HepG2 (cell line): ENCODE measurements around the gene XXYLT1. TPM values are rescaled to one million over a fixed set of nuclear protein-coding genes. Genes with fewer than 3 reads are reported as not detected.

Experiments
- ATAC-seq: fragments of 200-7000 bp; cut with Tn5 transposase; 3 replicates; pipeline ENCODE4 v1.9.1; 2020; ENCODE audit warnings: mild to moderate bottlenecking, moderate library complexity
- BruUV-seq: library from RNA; stranded (reverse); fragments of 400-500 nt; replicated peaks from 2 replicates; lab custom pipeline; 2021; lab: Mats Ljungman, UMichigan
- CTCF ChIA-PET: fragments of 300-600 bp; formaldehyde crosslinking; extraction: SDS; loops from one replicate; lab custom pipeline; 2021; ENCODE audit warnings: low total read pairs, inconsistent platforms, low intra/inter-chr PET ratio; lab: Yijun Ruan, JAX
- POLR2A ChIA-PET: fragments of 350-600 bp; sonication (Branson Sonifier 250); formaldehyde crosslinking; loops from one replicate; lab custom pipeline; 2020; ENCODE audit warnings: antibody characterized with exemption, inconsistent platforms; lab: Yijun Ruan, JAX
- DNase-seq: peaks from one replicate; pipeline ENCODE4 v3.0.0-alpha.2; 2015; ENCODE audit warnings: low spot score
- FAIRE-seq: peaks from 3 replicates; lab custom pipeline; 2011; peaks lifted over from hg19 to GRCh38; lab: Jason Lieb, UNC
- H2AFZ ChIP-seq: one replicate; pipeline ENCODE4 v1.6.1; 2011; ENCODE audit warnings: low read length, inconsistent platforms
- H3K27ac ChIP-seq: fragments of 300-600 bp; 3 replicates; pipeline ENCODE4 v1.8.0; 2011; ENCODE audit warnings: mixed run types, mild to moderate bottlenecking, mixed read lengths, low read length, inconsistent platforms; ENCODE audit not compliant: insufficient read depth; ENCODE audit errors: extremely low read length
- H3K27me3 ChIP-seq, 2 experiments: fragments of 200-600 bp in 1 of 2; 2 replicates in 1 of 2; 3 replicates in 1 of 2; pipeline versions ENCODE4 v1.6.0 to v1.8.0; 2011; ENCODE audit warnings: low read length in 2 of 2, mild to moderate bottlenecking in 2 of 2, moderate library complexity in 2 of 2, inconsistent platforms in 1 of 2; ENCODE audit not compliant: insufficient read depth in 2 of 2, control insufficient read depth in 1 of 2
- H3K36me3 ChIP-seq, 2 experiments: fragments of 200-600 bp in 1 of 2; replicated peaks in 1 of 2; 2 replicates in 1 of 2; 3 replicates in 1 of 2; pipeline versions ENCODE4 v1.5.1 to v1.8.0; 2011; ENCODE audit warnings: low read length in 2 of 2, inconsistent platforms in 1 of 2; ENCODE audit not compliant: insufficient read depth in 2 of 2, control insufficient read depth in 1 of 2
- H3K4me1 ChIP-seq: 2 replicates; pipeline ENCODE4 v1.5.1; 2012; ENCODE audit warnings: low read length, inconsistent platforms; ENCODE audit not compliant: insufficient read depth
- H3K4me2 ChIP-seq: 2 replicates; pipeline ENCODE4 v1.6.0; 2011; ENCODE audit warnings: low read depth, low read length, inconsistent platforms
- H3K4me3 ChIP-seq, 3 experiments: fragments of 200-600 bp in 1 of 3; sonication (generic), shearing (Covaris generic) in 1 of 3; replicated peaks in 1 of 3; 2 replicates each; pipeline ENCODE4 v1.5.1; 2011 to 2016; ENCODE audit warnings: low read length in 3 of 3, inconsistent platforms in 2 of 3, low read depth in 2 of 3, mild to moderate bottlenecking in 2 of 3, control low read depth in 1 of 3, mixed read lengths in 1 of 3; ENCODE audit not compliant: insufficient read depth in 1 of 3
- H3K79me2 ChIP-seq: one replicate; pipeline ENCODE4 v1.6.1; 2011; ENCODE audit warnings: low read length, inconsistent platforms; ENCODE audit not compliant: insufficient read depth
- H3K9ac ChIP-seq: 2 replicates; pipeline ENCODE4 v1.6.0; 2011; ENCODE audit warnings: mild to moderate bottlenecking, low read depth, low read length, inconsistent platforms; ENCODE audit not compliant: insufficient read depth
- H3K9me3 ChIP-seq: 2 replicates; pipeline ENCODE4 v1.5.1; 2012; ENCODE audit warnings: mild to moderate bottlenecking, low read length
- H4K20me1 ChIP-seq: 2 replicates; pipeline ENCODE4 v1.6.0; 2011; ENCODE audit warnings: inconsistent platforms, mild to moderate bottlenecking, low read length, moderate library complexity; ENCODE audit not compliant: insufficient read depth
- AKNA ChIP-seq: sonication (generic); formaldehyde crosslinking; IDR thresholded peaks from 2 replicates; pipeline ENCODE4 v1.4.0; 2020; ENCODE audit warnings: missing genetic modification reagents, borderline replicate concordance
- BCL6 ChIP-seq: IDR thresholded peaks from 2 replicates; pipeline ENCODE4 v1.6.1; 2016; ENCODE audit warnings: missing genetic modification reagents, missing compliant biosample characterization
- FOXP4 ChIP-seq: sonication (generic); formaldehyde crosslinking; IDR thresholded peaks from 2 replicates; pipeline ENCODE4 v1.4.0; 2020; ENCODE audit warnings: missing genetic modification reagents
- HDAC2 ChIP-seq: sonication (generic); formaldehyde crosslinking; IDR thresholded peaks from 2 replicates; pipeline ENCODE4 v1.4.0; 2020; ENCODE audit warnings: missing genetic modification reagents
- IRF2 ChIP-seq: IDR thresholded peaks from 2 replicates; pipeline ENCODE4 v1.6.1; 2018; ENCODE audit warnings: missing genetic modification reagents, missing compliant biosample characterization
- KMT2B ChIP-seq: IDR thresholded peaks from 2 replicates; pipeline ENCODE4 v1.6.1; 2016; ENCODE audit warnings: missing genetic modification reagents, missing compliant biosample characterization
- NBN ChIP-seq: fragments of 450-650 bp; conservative IDR thresholded peaks from 2 replicates; pipeline ENCODE4 v1.6.1; 2017
- NR2F6 ChIP-seq, 2 experiments: IDR thresholded peaks; 2 replicates each; pipeline ENCODE4 v1.6.1; 2016; ENCODE audit warnings: antibody characterized with exemption in 1 of 2, mild to moderate bottlenecking in 1 of 2
- RAD21 ChIP-seq: fragments of 450-650 bp; formaldehyde crosslinking; IDR thresholded peaks from 2 replicates; pipeline ENCODE4 v1.5.0; 2020; ENCODE audit warnings: mild to moderate bottlenecking
- ZNF776 ChIP-seq: sonication (generic); formaldehyde crosslinking; IDR thresholded peaks from 2 replicates; pipeline ENCODE4 v1.4.0; 2020; ENCODE audit warnings: mild to moderate bottlenecking, missing genetic modification reagents
- WGBS: methylation state at CpG from one replicate; pipeline ENCODE4 v1.1.6; 2017; ENCODE audit warnings: low lambda C conversion rate; 5-methylcytosine and 5-hydroxymethylcytosine counted together
- in situ Hi-C: cut with HindIII; loops from 2 replicates; pipeline ENCODE4 v1.10.0; 2017; ENCODE audit warnings: low pct_unique_long_range_greater_than_20kb; ENCODE audit not compliant: extremely low pct_ligation_motif_present
- intact Hi-C: fragments of 100-400 bp; cut with micrococcal nuclease; formaldehyde crosslinking; loops from one replicate; pipeline ENCODE4 v1.10.0; 2022; ENCODE audit not compliant: unreplicated experiment
- polyA plus RNA-seq, 8 experiments: library from polyadenylated mRNA; depleted of rRNA in 3 of 8; stranded (reverse) in 7 of 8; unstranded in 1 of 8; fragments of >200 nt; fragmentation: Illumina TruSeq in 4 of 8; extraction: Trizol in 4 of 8; gene quantifications; 2 replicates each; pipeline versions ENCODE4 v1.2.1 to v1.2.3, GENCODE V29; 2011 to 2016; ENCODE audit warnings: low read depth in 4 of 8, missing spikeins in 1 of 8, mixed read lengths in 1 of 8; ENCODE audit not compliant: insufficient read depth in 1 of 8
- total RNA-seq, 5 experiments: library from RNA; depleted of rRNA; stranded (reverse); fragments of >200 nt; fragmentation: Illumina TruSeq; extraction: Trizol; gene quantifications; 2 replicates each; pipeline ENCODE4 v1.2.3, GENCODE V29; 2016; ENCODE audit warnings: low read depth in 1 of 5
- TF ChIP-seq, protein P1 (sequence below): sonication (generic); formaldehyde crosslinking; conservative IDR thresholded peaks from 2 replicates; pipeline ENCODE4 v1.4.0; 2020; ENCODE audit warnings: missing genetic modification reagents
- TF ChIP-seq, protein P2 (sequence below): sonication (generic); formaldehyde crosslinking; conservative IDR thresholded peaks from 2 replicates; pipeline ENCODE4 v1.4.0; 2020; ENCODE audit warnings: missing genetic modification reagents

Gene XXYLT1
- total and polyA plus RNA-seq, 2 of the 13 experiments (the other 11 are each of a cell fraction or from before 2014, with no cell fraction given): 17.7 to 19.0 TPM

DNA sequence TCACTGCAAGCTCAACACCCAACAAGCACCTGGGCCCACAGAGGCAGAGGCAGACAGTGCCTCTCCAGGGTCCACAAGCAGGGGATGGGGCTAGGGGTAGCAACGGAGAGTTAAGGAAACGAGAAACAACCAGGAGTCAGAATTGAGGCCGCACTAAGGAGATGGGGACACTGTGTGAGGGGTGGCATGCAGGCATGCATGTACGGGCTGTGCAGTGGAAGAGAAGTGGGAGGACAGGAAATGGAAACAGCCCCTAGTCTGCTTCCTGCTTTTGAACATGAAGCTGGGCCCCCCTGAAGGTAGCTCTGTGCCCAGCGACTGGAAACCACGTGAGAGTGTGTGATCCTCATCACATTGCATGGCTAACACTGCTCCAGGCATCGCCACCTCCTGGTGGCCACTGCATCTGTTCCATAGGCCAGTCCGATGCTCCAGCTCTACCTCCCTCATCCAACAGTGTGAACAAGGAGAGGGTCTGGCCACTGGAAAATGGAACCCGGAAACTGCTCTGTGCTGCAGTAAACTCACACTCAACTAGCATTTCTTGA lies 44.0 kb downstream of the XXYLT1 start:
- ChIA-PET POLR2A (interaction anchor here (1.1 kb wide), 1 partner anchor 72 kb away, joined by 4 read pairs; no protein-coding TSS in a partner anchor), CTCF (no interaction called here)
- ATAC-seq: peak; percentile 95
- Histone ChIP-seq H3K36me3 (peaks cover 3 to 14% of the 10 kb centered on the region in 2 experiments), H3K9ac (no peak overlapping the region), H3K4me1 (peaks cover 11% of the 10 kb centered on the region), H3K79me2 (no peaks in the 10 kb centered on the region), H2AFZ (no peak overlapping the region), H3K4me2 (no peak overlapping the region), H3K27ac (no peak overlapping the region), H3K4me3 (no peak overlapping the region), H3K27me3 (no peaks in the 10 kb centered on the region), H4K20me1 (no peaks in the 10 kb centered on the region), H3K9me3 (no peaks in the 10 kb centered on the region; the same call in 1 of the 2 replicates)
- intact Hi-C loops: no loop called here
- 88% methylated on average over 9 of the region's 9 CpGs for WGBS
- BruUV-seq: no TSS peak
- in situ Hi-C loops: no loop called here
- peak; percentile 22 for DNase-seq
- no peak for FAIRE-seq
- no peak for TF ChIP-seq NBN
- no peak for TF ChIP-seq NR2F6 (IDR thresholded peaks at IDR 0.05)
- TF ChIP-seq NR2F6 (CRISPR knock-in tag; IDR thresholded peaks at IDR 0.05): peak; percentile 47; the same call in 1 of the 2 replicates
- peak; percentile 55; the same call in 1 of the 2 replicates for TF ChIP-seq RAD21 (CRISPR knock-in tag)
- peak; percentile 52; the same call in 1 of the 2 replicates for TF ChIP-seq HDAC2 (CRISPR knock-in tag)
- peak; percentile 61; the same call in 1 of the 2 replicates for TF ChIP-seq KMT2B (CRISPR knock-in tag)
- TF ChIP-seq, protein P1, sequence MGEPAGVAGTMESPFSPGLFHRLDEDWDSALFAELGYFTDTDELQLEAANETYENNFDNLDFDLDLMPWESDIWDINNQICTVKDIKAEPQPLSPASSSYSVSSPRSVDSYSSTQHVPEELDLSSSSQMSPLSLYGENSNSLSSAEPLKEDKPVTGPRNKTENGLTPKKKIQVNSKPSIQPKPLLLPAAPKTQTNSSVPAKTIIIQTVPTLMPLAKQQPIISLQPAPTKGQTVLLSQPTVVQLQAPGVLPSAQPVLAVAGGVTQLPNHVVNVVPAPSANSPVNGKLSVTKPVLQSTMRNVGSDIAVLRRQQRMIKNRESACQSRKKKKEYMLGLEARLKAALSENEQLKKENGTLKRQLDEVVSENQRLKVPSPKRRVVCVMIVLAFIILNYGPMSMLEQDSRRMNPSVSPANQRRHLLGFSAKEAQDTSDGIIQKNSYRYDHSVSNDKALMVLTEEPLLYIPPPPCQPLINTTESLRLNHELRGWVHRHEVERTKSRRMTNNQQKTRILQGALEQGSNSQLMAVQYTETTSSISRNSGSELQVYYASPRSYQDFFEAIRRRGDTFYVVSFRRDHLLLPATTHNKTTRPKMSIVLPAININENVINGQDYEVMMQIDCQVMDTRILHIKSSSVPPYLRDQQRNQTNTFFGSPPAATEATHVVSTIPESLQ: no peak
- no peak for TF ChIP-seq ZNF776
- TF ChIP-seq IRF2 (CRISPR knock-in tag): 0 out of 2 replicates have a peak, but pooled peaks have one; percentile 41
- peak; percentile 16; the same call in 1 of the 2 replicates for TF ChIP-seq BCL6 (CRISPR knock-in tag)
- TF ChIP-seq AKNA (CRISPR knock-in tag): no peak
- TF ChIP-seq, protein P2, sequence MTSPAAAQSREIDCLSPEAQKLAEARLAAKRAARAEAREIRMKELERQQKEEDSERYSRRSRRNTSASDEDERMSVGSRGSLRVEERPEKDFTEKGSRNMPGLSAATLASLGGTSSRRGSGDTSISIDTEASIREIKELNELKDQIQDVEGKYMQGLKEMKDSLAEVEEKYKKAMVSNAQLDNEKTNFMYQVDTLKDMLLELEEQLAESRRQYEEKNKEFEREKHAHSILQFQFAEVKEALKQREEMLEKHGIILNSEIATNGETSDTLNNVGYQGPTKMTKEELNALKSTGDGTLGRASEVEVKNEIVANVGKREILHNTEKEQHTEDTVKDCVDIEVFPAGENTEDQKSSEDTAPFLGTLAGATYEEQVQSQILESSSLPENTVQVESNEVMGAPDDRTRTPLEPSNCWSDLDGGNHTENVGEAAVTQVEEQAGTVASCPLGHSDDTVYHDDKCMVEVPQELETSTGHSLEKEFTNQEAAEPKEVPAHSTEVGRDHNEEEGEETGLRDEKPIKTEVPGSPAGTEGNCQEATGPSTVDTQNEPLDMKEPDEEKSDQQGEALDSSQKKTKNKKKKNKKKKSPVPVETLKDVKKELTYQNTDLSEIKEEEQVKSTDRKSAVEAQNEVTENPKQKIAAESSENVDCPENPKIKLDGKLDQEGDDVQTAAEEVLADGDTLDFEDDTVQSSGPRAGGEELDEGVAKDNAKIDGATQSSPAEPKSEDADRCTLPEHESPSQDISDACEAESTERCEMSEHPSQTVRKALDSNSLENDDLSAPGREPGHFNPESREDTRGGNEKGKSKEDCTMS (CRISPR knock-in tag): no peak
- peak; percentile 52; the same call in 1 of the 2 replicates for TF ChIP-seq FOXP4 (CRISPR knock-in tag)
